SK-N-SH (cell line): ENCODE data around the gene ABCG4.
"Not testable (repeated sequence)": the region's sequence is repeated elsewhere in the genome, so short reads cannot be mapped to it uniquely, and the experiment has no call there.

Experiments
- GABPA ChIP-seq: IDR thresholded peaks from 2 replicates; pipeline ENCODE4 v1.4.0; 2012; ENCODE audit warnings: low read depth, mild to moderate bottlenecking
- MXI1 ChIP-seq: IDR thresholded peaks from 2 replicates; pipeline ENCODE4 v1.6.1; 2012; ENCODE audit warnings: mild to moderate bottlenecking, low read depth, low read length, improper control_type of control experiment
- POLR2AphosphoS5 ChIP-seq: IDR thresholded peaks from 2 replicates; pipeline ENCODE4 v1.6.1; 2012; ENCODE audit warnings: low read depth, low read length
- RFX5 ChIP-seq: IDR thresholded peaks from 2 replicates; pipeline ENCODE4 v1.6.1; 2012; ENCODE audit warnings: mild to moderate bottlenecking, improper control_type of control experiment, low read length
- YY1 ChIP-seq: IDR thresholded peaks from 2 replicates; pipeline ENCODE4 v1.4.0; 2012; ENCODE audit warnings: low read depth, mild to moderate bottlenecking
- TF ChIP-seq, protein P1 (sequence below): IDR thresholded peaks from 2 replicates; pipeline ENCODE4 v1.6.1; 2012; ENCODE audit warnings: mild to moderate bottlenecking, low read depth, low read length, moderate library complexity
- TF ChIP-seq, protein P2 (sequence below): fragments of 150-350 bp; IDR thresholded peaks from 2 replicates; pipeline ENCODE4 v1.6.1; 2016; ENCODE audit warnings: mild to moderate bottlenecking, low read depth, low read length
- TF ChIP-seq, protein P3 (sequence below): fragments of 200-600 bp; sonication (generic); IDR thresholded peaks from 2 replicates; pipeline ENCODE4 v1.6.1; 2017; ENCODE audit warnings: antibody characterized with exemption, mild to moderate bottlenecking, moderate library complexity
- TF ChIP-seq, protein P4 (sequence below): IDR thresholded peaks from 2 replicates; pipeline ENCODE4 v1.4.0; 2012; ENCODE audit warnings: low read depth

GRCh38 chr11:119167077-119167458 is 18.2 kb downstream of the ABCG4 start:
- TF ChIP-seq, protein P1, sequence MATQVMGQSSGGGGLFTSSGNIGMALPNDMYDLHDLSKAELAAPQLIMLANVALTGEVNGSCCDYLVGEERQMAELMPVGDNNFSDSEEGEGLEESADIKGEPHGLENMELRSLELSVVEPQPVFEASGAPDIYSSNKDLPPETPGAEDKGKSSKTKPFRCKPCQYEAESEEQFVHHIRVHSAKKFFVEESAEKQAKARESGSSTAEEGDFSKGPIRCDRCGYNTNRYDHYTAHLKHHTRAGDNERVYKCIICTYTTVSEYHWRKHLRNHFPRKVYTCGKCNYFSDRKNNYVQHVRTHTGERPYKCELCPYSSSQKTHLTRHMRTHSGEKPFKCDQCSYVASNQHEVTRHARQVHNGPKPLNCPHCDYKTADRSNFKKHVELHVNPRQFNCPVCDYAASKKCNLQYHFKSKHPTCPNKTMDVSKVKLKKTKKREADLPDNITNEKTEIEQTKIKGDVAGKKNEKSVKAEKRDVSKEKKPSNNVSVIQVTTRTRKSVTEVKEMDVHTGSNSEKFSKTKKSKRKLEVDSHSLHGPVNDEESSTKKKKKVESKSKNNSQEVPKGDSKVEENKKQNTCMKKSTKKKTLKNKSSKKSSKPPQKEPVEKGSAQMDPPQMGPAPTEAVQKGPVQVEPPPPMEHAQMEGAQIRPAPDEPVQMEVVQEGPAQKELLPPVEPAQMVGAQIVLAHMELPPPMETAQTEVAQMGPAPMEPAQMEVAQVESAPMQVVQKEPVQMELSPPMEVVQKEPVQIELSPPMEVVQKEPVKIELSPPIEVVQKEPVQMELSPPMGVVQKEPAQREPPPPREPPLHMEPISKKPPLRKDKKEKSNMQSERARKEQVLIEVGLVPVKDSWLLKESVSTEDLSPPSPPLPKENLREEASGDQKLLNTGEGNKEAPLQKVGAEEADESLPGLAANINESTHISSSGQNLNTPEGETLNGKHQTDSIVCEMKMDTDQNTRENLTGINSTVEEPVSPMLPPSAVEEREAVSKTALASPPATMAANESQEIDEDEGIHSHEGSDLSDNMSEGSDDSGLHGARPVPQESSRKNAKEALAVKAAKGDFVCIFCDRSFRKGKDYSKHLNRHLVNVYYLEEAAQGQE, result not testable (repeated sequence)
- TF ChIP-seq, protein P2, sequence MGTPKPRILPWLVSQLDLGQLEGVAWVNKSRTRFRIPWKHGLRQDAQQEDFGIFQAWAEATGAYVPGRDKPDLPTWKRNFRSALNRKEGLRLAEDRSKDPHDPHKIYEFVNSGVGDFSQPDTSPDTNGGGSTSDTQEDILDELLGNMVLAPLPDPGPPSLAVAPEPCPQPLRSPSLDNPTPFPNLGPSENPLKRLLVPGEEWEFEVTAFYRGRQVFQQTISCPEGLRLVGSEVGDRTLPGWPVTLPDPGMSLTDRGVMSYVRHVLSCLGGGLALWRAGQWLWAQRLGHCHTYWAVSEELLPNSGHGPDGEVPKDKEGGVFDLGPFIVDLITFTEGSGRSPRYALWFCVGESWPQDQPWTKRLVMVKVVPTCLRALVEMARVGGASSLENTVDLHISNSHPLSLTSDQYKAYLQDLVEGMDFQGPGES, result not testable (repeated sequence)
- TF ChIP-seq RFX5, YY1, MXI1, POLR2AphosphoS5, GABPA: not testable (repeated sequence)
- TF ChIP-seq, protein P3, sequence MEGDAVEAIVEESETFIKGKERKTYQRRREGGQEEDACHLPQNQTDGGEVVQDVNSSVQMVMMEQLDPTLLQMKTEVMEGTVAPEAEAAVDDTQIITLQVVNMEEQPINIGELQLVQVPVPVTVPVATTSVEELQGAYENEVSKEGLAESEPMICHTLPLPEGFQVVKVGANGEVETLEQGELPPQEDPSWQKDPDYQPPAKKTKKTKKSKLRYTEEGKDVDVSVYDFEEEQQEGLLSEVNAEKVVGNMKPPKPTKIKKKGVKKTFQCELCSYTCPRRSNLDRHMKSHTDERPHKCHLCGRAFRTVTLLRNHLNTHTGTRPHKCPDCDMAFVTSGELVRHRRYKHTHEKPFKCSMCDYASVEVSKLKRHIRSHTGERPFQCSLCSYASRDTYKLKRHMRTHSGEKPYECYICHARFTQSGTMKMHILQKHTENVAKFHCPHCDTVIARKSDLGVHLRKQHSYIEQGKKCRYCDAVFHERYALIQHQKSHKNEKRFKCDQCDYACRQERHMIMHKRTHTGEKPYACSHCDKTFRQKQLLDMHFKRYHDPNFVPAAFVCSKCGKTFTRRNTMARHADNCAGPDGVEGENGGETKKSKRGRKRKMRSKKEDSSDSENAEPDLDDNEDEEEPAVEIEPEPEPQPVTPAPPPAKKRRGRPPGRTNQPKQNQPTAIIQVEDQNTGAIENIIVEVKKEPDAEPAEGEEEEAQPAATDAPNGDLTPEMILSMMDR, result not testable (repeated sequence)
- TF ChIP-seq, protein P4, sequence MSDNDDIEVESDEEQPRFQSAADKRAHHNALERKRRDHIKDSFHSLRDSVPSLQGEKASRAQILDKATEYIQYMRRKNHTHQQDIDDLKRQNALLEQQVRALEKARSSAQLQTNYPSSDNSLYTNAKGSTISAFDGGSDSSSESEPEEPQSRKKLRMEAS, result not testable (repeated sequence)
